HCT116 (cell line): Measurements from ENCODE around the gene USP21. TPM values are rescaled to one million over a fixed set of nuclear protein-coding genes. Genes with fewer than 3 reads are reported as not detected.

Experiments used
- ATAC-seq: fragments of 200-7000 bp; cut with Tn5 transposase; 2 replicates; pipeline ENCODE4 v1.9.1; 2020; ENCODE audit warnings: mild to moderate bottlenecking, moderate library complexity
- BruUV-seq: library from RNA; stranded (reverse); fragments of 400-500 nt; replicated peaks from 2 replicates; lab custom pipeline; 2021; lab: Mats Ljungman, UMichigan
- CTCF ChIA-PET: fragments of 300-600 bp; sonication (Branson Sonifier 250); formaldehyde crosslinking; loops from one replicate; lab custom pipeline; 2021; ENCODE audit warnings: antibody characterized with exemption; lab: Charles Lee
- POLR2A ChIA-PET: fragments of 300-600, 350-600 bp; sonication (Branson Sonifier 250); formaldehyde crosslinking; loops from one replicate; lab custom pipeline; 2021; ENCODE audit warnings: antibody characterized with exemption; lab: Charles Lee
- RAD21 ChIA-PET, 2 experiments: fragments of 300-600 bp; sonication (Branson Sonifier 250); formaldehyde crosslinking; loops; one replicate each; lab custom pipeline; 2023; ENCODE audit warnings: low total read pairs in 2 of 2; ENCODE audit not compliant: uncharacterized antibody in 2 of 2, unreplicated experiment in 2 of 2, low non-redundant PET in 1 of 2; lab: Charles Lee
- DNase-seq: peaks from one replicate; pipeline ENCODE4 v3.0.0-alpha.2; 2010; ENCODE audit warnings: low read depth, low spot score
- H2AFZ ChIP-seq: fragments of 200-600 bp; shearing (Covaris generic), sonication (generic); 2 replicates; pipeline ENCODE4 v1.6.1; 2017; ENCODE audit warnings: low read depth, mixed run types, mixed read lengths, antibody characterized with exemption, low read length; ENCODE audit not compliant: poor library complexity, severe bottlenecking
- H3K27ac ChIP-seq: 2 replicates; pipeline ENCODE4 v1.5.1; 2012; ENCODE audit warnings: low read depth, low read length
- H3K27me3 ChIP-seq: fragments of 200-600 bp; sonication (generic); 2 replicates; pipeline ENCODE4 v1.6.1; 2016; ENCODE audit warnings: mixed run types, low read length, mixed read lengths; ENCODE audit not compliant: insufficient read depth
- H3K36me3 ChIP-seq, 2 experiments: fragments of 200-500 bp in 1 of 2; fragments of 200-600 bp in 1 of 2; sonication (Bioruptor generic) in 1 of 2; sonication (generic) in 1 of 2; 2 replicates each; pipeline versions ENCODE4 v1.5.1 to v1.6.1; 2014 to 2016; ENCODE audit warnings: low read length in 2 of 2, inconsistent platforms in 1 of 2, mixed read lengths in 1 of 2, mixed run types in 1 of 2; ENCODE audit not compliant: insufficient read depth in 2 of 2, control insufficient read depth in 1 of 2
- H3K4me1 ChIP-seq, 2 experiments: fragments of 200-600 bp in 1 of 2; sonication (generic) in 1 of 2; 2 replicates each; pipeline versions ENCODE4 v1.5.1 to v1.6.1; 2012 to 2017; ENCODE audit warnings: low read length in 2 of 2, inconsistent platforms in 1 of 2, mild to moderate bottlenecking in 1 of 2, mixed read lengths in 1 of 2, mixed run types in 1 of 2, moderate library complexity in 1 of 2; ENCODE audit not compliant: insufficient read depth in 2 of 2, control insufficient read depth in 1 of 2
- H3K4me2 ChIP-seq: fragments of 200-600 bp; sonication (generic); 2 replicates; pipeline ENCODE4 v1.6.1; 2017; ENCODE audit warnings: mixed run types, low read length, mixed read lengths
- H3K4me3 ChIP-seq, 2 experiments: fragments of 200-600 bp in 1 of 2; sonication (generic) in 1 of 2; replicated peaks in 1 of 2; 2 replicates each; pipeline ENCODE4 v1.5.1; 2011 to 2016; ENCODE audit warnings: low read length in 2 of 2, control low read depth in 1 of 2, low read depth in 1 of 2, mild to moderate bottlenecking in 1 of 2, mixed read lengths in 1 of 2, mixed run types in 1 of 2
- H3K79me2 ChIP-seq: fragments of 200-600 bp; sonication (generic); 2 replicates; pipeline ENCODE4 v1.6.1; 2017; ENCODE audit warnings: mild to moderate bottlenecking, mixed run types, low read length, moderate library complexity, mixed read lengths; ENCODE audit not compliant: insufficient read depth
- H3K9ac ChIP-seq: fragments of 200-600 bp; sonication (generic); 2 replicates; pipeline ENCODE4 v1.6.1; 2016; ENCODE audit warnings: low read length, mixed read lengths
- H3K9me2 ChIP-seq: fragments of 200-600 bp; sonication (generic), shearing (Covaris generic); 2 replicates; pipeline ENCODE4 v1.6.1; 2017; ENCODE audit warnings: mixed run types, mild to moderate bottlenecking, moderate library complexity; ENCODE audit not compliant: insufficient read depth
- H3K9me3 ChIP-seq, 2 experiments: fragments of 200-500 bp in 1 of 2; fragments of 200-600 bp in 1 of 2; sonication (Bioruptor generic) in 1 of 2; sonication (generic) in 1 of 2; 2 replicates each; pipeline ENCODE4 v1.6.1; 2014 to 2017; ENCODE audit warnings: low read length in 2 of 2, mixed read lengths in 2 of 2, inconsistent platforms in 1 of 2, low read depth in 1 of 2, mild to moderate bottlenecking in 1 of 2, mixed run types in 1 of 2, moderate library complexity in 1 of 2; ENCODE audit not compliant: control insufficient read depth in 1 of 2, insufficient read depth in 1 of 2
- H4K20me1 ChIP-seq: fragments of 200-600 bp; sonication (generic), shearing (Covaris generic); 2 replicates; pipeline ENCODE4 v1.6.1; 2017; ENCODE audit warnings: mixed run types, mild to moderate bottlenecking, moderate library complexity; ENCODE audit not compliant: insufficient read depth
- ATF3 ChIP-seq: IDR thresholded peaks from 2 replicates; pipeline ENCODE4 v1.6.1; 2012
- CEBPB ChIP-seq: IDR thresholded peaks from 2 replicates; pipeline ENCODE4 v1.6.1; 2012; ENCODE audit warnings: low read depth
- EGR1 ChIP-seq: IDR thresholded peaks from 2 replicates; pipeline ENCODE4 v1.6.1; 2012; ENCODE audit warnings: low read depth
- FOSL1 ChIP-seq: IDR thresholded peaks from 2 replicates; pipeline ENCODE4 v1.6.1; 2012; ENCODE audit warnings: low read depth
- MAX ChIP-seq: IDR thresholded peaks from 2 replicates; pipeline ENCODE4 v1.6.1; 2012
- POLR2A ChIP-seq: IDR thresholded peaks from 2 replicates; pipeline ENCODE4 v1.7.0; 2011; ENCODE audit warnings: borderline replicate concordance; ENCODE audit not compliant: insufficient read depth, insufficient read length; ENCODE audit errors: extremely low read depth
- RAD21 ChIP-seq: IDR thresholded peaks from 2 replicates; pipeline ENCODE4 v1.6.1; 2012; ENCODE audit warnings: low read depth, mild to moderate bottlenecking
- REST ChIP-seq: IDR thresholded peaks from 2 replicates; pipeline ENCODE4 v1.6.1; 2012; ENCODE audit warnings: low read depth
- SP1 ChIP-seq: IDR thresholded peaks from 2 replicates; pipeline ENCODE4 v1.6.1; 2012; ENCODE audit warnings: low read depth
- TCF7L2 ChIP-seq: IDR thresholded peaks from 2 replicates; pipeline ENCODE4 v1.7.0; 2011; ENCODE audit warnings: borderline replicate concordance, inconsistent platforms; ENCODE audit not compliant: insufficient read depth, insufficient read length; ENCODE audit errors: extremely low read depth
- ZBTB33 ChIP-seq: IDR thresholded peaks from 2 replicates; pipeline ENCODE4 v1.6.1; 2011; ENCODE audit warnings: mild to moderate bottlenecking, low read length, moderate library complexity; ENCODE audit not compliant: insufficient replicate concordance; ENCODE audit errors: extremely low read depth
- intact Hi-C: fragments of 100-400 bp; cut with micrococcal nuclease; formaldehyde crosslinking; loops from 2 replicates; pipeline ENCODE4 v1.10.0; 2022
- total RNA-seq: library from RNA; stranded (reverse); gene quantifications from one replicate; pipeline ENCODE4 v1.2.1, GENCODE V29; 2021; ENCODE audit not compliant: unreplicated experiment

Gene USP21
- total RNA-seq, 1 experiment from 2014 or later, result 22.1 TPM

- TF ChIP-seq TCF7L2, result no peak
- TF ChIP-seq, all 23 proteins: peak for 0
Measured at GRCh38 chr1:161199506-161200139, 40.3 kb downstream of the USP21 start (continued).

- Histone ChIP-seq H3K4me1 (peaks cover 8 to 38% of the 10 kb centered on the region in 2 experiments; a peak in 3 of 4 replicates), H2AFZ (no peak overlapping the region), H3K9me3 (no peaks in the 10 kb centered on the region), H3K4me2 (peak overlapping the region; percentile 89; the same call in 1 of the 2 replicates), H3K4me3 (no peak overlapping the region), H4K20me1 (no peaks in the 10 kb centered on the region), H3K9me2 (no peaks in the 10 kb centered on the region), H3K27me3 (no peaks in the 10 kb centered on the region), H3K9ac (no peak overlapping the region), H3K27ac (no peak overlapping the region; the same call in 1 of the 2 replicates), H3K36me3 (peaks cover 8 to 16% of the 10 kb centered on the region in 2 experiments; a peak in 2 of 4 replicates), H3K79me2 (peaks cover 27% of the 10 kb centered on the region)
- intact Hi-C loops, result no loop called here
- TF ChIP-seq ZBTB33, result no peak
- no peak for TF ChIP-seq TCF7L2
- TF ChIP-seq ATF3, result no peak
- TF ChIP-seq SP1, result no peak
- TF ChIP-seq MAX, result no peak
- TF ChIP-seq CEBPB, result no peak
- no peak for TF ChIP-seq POLR2A
- no peak for TF ChIP-seq REST
- no peak for TF ChIP-seq RAD21
- no peak for TF ChIP-seq EGR1
- TF ChIP-seq FOSL1, result no peak
- DNase-seq (no peak), ATAC-seq (no peak)
- RAD21 ChIA-PET, result no interaction called here
- POLR2A ChIA-PET, result interaction anchor here (3.0 kb wide), 1 partner anchor 35 kb away, joined by 12 read pairs; the partner anchor contains the start of gene PPOX
- CTCF ChIA-PET, result no interaction called here
- no TSS peak for BruUV-seq
Measured at GRCh38 chr1:161200421-161200991, 41.2 kb downstream of the USP21 start.
